ENCODE data around the gene NDUFS8.

The NDUFS8 gene

GRCh38 chr11:67996051-67996450 lies 34.4 kb upstream of the NDUFS8 start:
- TF ChIP-seq, protein P1, sequence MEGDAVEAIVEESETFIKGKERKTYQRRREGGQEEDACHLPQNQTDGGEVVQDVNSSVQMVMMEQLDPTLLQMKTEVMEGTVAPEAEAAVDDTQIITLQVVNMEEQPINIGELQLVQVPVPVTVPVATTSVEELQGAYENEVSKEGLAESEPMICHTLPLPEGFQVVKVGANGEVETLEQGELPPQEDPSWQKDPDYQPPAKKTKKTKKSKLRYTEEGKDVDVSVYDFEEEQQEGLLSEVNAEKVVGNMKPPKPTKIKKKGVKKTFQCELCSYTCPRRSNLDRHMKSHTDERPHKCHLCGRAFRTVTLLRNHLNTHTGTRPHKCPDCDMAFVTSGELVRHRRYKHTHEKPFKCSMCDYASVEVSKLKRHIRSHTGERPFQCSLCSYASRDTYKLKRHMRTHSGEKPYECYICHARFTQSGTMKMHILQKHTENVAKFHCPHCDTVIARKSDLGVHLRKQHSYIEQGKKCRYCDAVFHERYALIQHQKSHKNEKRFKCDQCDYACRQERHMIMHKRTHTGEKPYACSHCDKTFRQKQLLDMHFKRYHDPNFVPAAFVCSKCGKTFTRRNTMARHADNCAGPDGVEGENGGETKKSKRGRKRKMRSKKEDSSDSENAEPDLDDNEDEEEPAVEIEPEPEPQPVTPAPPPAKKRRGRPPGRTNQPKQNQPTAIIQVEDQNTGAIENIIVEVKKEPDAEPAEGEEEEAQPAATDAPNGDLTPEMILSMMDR (IDR thresholded peaks at IDR 0.05; ENCODE audit: borderline replicate concordance, insufficient read depth, low read depth, low read length): no peak
- no peak overlapping the region for H3K4me3 ChIP-seq (ENCODE audit: low read depth, low read length)

GRCh38 chr11:67996622-67997474 lies 33.6 kb upstream of the NDUFS8 start:
- H3K4me3 ChIP-seq (ENCODE audit: low read depth, low read length): no peak overlapping the region
- TF ChIP-seq, protein P1 (IDR thresholded peaks at IDR 0.05; ENCODE audit: borderline replicate concordance, insufficient read depth, low read depth, low read length): no peak

DNA sequence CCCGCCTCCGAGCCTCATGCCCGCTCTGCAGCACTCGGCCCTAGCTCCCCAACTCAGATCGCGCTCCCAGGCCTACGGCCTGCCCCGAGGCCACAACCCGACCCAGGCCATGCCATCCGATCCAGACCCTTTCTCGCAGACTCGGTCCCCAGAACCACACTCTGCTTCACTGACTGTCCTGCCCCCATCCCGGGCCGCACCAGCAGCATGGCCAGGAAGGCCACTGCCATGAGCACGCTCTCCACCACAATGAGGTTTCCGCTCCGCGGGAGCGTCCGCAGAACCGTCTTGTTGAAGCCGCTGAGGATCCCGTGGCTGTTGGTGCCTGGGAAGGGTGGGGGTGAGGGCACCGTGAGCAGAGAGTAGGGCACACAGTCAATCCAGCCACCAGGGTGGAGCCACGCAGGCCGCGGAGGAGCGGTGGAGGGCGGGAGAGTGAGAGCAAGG lies 33.0 kb upstream of the NDUFS8 start:
- TF ChIP-seq, protein P1 (IDR thresholded peaks at IDR 0.05; ENCODE audit: borderline replicate concordance, insufficient read depth, low read depth, low read length): no peak
- H3K4me3 ChIP-seq (ENCODE audit: low read depth, low read length): no peak overlapping the region

DNA sequence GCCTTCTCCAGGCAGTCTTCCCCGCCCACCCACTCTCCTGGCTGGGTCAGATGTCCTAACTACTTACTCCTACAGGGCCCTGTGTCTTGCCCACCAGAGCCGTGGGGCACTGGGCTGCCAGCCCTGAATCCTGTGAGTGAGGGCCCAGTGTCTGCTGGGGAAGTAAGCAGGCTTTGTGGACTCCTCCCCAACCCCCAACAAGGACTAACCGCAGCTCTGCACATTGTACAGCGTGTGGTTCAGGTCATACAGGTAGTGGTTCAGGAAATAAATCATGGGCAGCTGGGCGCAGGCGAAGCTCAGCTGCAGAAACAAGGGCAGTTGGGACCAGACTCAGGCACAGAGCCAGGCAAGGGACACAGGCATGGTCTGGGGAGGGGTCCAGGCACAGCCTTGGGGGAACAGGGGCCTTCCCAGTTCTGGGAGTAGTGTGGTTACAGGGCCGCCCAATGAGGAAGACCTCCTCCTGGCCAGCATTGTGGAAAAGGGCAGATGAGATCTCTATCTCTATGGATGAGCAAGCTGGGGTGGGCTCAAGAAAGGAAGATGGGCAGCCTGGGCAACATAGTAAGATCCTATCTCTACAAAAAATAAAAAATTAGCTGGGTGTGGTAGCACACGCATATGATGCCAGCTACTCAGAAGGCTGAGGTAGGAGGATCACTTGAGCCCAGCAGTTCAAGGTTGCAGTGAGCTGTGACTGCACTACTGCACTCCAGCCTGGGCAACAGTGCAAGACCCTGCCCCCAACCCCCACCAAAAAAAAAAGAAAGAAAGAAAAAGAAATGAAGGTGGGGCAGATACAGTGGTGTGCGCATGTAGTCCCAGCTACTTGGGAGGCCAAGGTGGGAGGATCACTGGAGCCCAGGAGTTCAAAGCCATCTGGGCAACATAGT lies 32.1 kb upstream of the NDUFS8 start:
- TF ChIP-seq, protein P1 (IDR thresholded peaks at IDR 0.05; ENCODE audit: borderline replicate concordance, insufficient read depth, low read depth, low read length): no peak
- no peak overlapping the region for H3K4me3 ChIP-seq (ENCODE audit: low read depth, low read length)

DNA sequence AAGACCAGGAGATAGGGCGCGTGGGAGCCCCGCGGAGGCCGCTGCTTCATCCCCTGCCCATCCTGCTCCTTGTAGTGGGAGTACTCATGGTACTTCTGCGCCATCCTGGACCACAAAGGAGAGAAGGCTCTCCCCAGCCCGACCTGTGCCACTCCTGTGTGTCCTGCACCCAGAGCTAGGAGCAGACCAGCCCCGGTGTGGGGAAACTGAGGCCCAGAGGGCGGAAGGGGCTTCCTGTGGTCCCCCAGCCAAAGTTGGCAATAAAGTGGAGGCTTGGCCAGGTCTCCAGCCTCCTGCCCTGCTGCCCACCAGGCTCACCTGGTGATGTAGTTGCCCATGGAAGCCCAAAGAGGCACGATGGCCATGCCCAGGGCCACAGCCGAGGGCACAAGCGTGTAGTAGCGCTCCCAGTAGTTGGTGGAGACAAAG lies 31.3 kb upstream of the NDUFS8 start:
- TF ChIP-seq, protein P1 (IDR thresholded peaks at IDR 0.05; ENCODE audit: borderline replicate concordance, insufficient read depth, low read depth, low read length): no peak
- H3K4me3 ChIP-seq (ENCODE audit: low read depth, low read length): no peak overlapping the region

- TF ChIP-seq, protein P1 (IDR thresholded peaks at IDR 0.05; ENCODE audit: borderline replicate concordance, insufficient read depth, low read depth, low read length): no peak
- H3K4me3 ChIP-seq (ENCODE audit: low read depth, low read length): no peak overlapping the region
Measured at GRCh38 chr11:67999704-68000103, 30.8 kb upstream of the NDUFS8 start.

Measured in GM12875 (cell line).